IPS DF 6.9 (cell line): ENCODE measurements around the gene KATNB1.
"Not testable (repeated sequence)": the region's sequence is repeated elsewhere in the genome, so short reads cannot be mapped to it uniquely, and the experiment has no call there.

ENCODE experiments used
- DNase-seq: peaks from one replicate; pipeline ENCODE4 v3.0.0-alpha.2; 2013; ENCODE audit warnings: low read depth, low spot score
- H3K27ac ChIP-seq: one replicate; pipeline ENCODE4 v1.5.1; 2013; ENCODE audit warnings: low read length, control low read depth
- H3K27me3 ChIP-seq: 2 replicates; pipeline ENCODE4 v1.6.1; 2013; ENCODE audit warnings: mild to moderate bottlenecking, low read length; ENCODE audit not compliant: control insufficient read depth, insufficient read depth
- H3K36me3 ChIP-seq: 2 replicates; pipeline ENCODE4 v1.6.1; 2013; ENCODE audit warnings: low read length; ENCODE audit not compliant: control insufficient read depth, insufficient read depth
- H3K4me1 ChIP-seq: 2 replicates; pipeline ENCODE4 v1.6.1; 2013; ENCODE audit warnings: low read length; ENCODE audit not compliant: control insufficient read depth, insufficient read depth
- H3K4me3 ChIP-seq: 2 replicates; pipeline ENCODE4 v1.5.1; 2013; ENCODE audit warnings: mild to moderate bottlenecking, low read length
- H3K9me3 ChIP-seq: 2 replicates; pipeline ENCODE4 v1.6.1; 2013; ENCODE audit warnings: low read length, inconsistent platforms; ENCODE audit not compliant: control insufficient read depth, insufficient read depth
- WGBS: extraction: QIAGEN DNeasy Blood & Tissue Kit; methylation state at CpG from one replicate; pipeline ENCODE4 v1.1.7; 2013; ENCODE audit warnings: mixed read lengths, missing lambda C conversion rate; ENCODE audit not compliant: insufficient read length, insufficient coverage; 5-methylcytosine and 5-hydroxymethylcytosine counted together

KATNB1 gene

GRCh38 chr16:57712569-57712968 is 23.0 kb upstream of the KATNB1 start:
- no CpG with 5 or more reads among the region's 6 CpGs for WGBS
- not testable (repeated sequence) for DNase-seq, H3K4me1 ChIP-seq, H3K27me3 ChIP-seq, H3K9me3 ChIP-seq, H3K36me3 ChIP-seq, H3K4me3 ChIP-seq, H3K27ac ChIP-seq

- WGBS = no CpG with 5 or more reads among the region's 8 CpGs
- no peak overlapping the region for H3K27ac ChIP-seq
- H3K27me3 ChIP-seq = no peaks in the 10 kb centered on the region
- DNase-seq = no peak
- H3K9me3 ChIP-seq = no peaks in the 10 kb centered on the region
- H3K4me3 ChIP-seq = no peak overlapping the region
- H3K4me1 ChIP-seq = no peaks in the 10 kb centered on the region
- no peaks in the 10 kb centered on the region for H3K36me3 ChIP-seq
Observed at GRCh38 chr16:57713596-57713995, 22.0 kb upstream of the KATNB1 start.

DNA sequence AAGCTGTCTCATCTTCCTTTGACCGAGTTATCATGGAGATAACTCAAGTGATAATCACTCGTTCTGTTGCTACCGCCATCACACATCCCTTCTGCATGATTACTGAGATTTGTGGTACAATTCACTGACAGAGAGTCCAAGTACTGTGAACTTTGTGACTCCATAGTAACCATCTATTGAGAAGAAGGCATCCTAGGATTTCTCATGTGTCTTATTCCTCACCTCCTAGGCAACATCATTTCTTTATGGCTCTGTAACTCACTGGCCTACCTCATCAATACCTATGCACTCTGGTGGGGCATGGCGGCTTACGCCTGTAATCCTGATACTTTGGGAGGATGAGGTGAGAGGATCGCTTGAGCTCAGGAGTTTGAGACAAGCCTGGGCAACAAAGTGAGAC is 21.5 kb upstream of the KATNB1 start:
- no peak for DNase-seq
- Histone ChIP-seq H3K36me3 (no peaks in the 10 kb centered on the region), H3K9me3 (no peaks in the 10 kb centered on the region), H3K27ac (no peak overlapping the region), H3K4me1 (no peaks in the 10 kb centered on the region), H3K27me3 (no peaks in the 10 kb centered on the region), H3K4me3 (no peak overlapping the region)
- WGBS = no CpG with 5 or more reads among the region's 6 CpGs

- no CpG with 5 or more reads among the region's 3 CpGs for WGBS
- no peak for DNase-seq
- Histone ChIP-seq H3K4me3 (no peak overlapping the region), H3K27me3 (no peaks in the 10 kb centered on the region), H3K27ac (no peak overlapping the region), H3K9me3 (no peaks in the 10 kb centered on the region), H3K36me3 (no peaks in the 10 kb centered on the region), H3K4me1 (no peaks in the 10 kb centered on the region)
Observed at GRCh38 chr16:57720142-57720575, 15.4 kb upstream of the KATNB1 start.

- H3K4me1 ChIP-seq = no peaks in the 10 kb centered on the region
Observed at GRCh38 chr16:57721356-57722209, 14.0 kb upstream of the KATNB1 start.

GRCh38 chr16:57722210-57722499 is 13.4 kb upstream of the KATNB1 start:
- no peaks in the 10 kb centered on the region for H3K9me3 ChIP-seq
- no peak overlapping the region for H3K4me3 ChIP-seq
- H3K27ac ChIP-seq = no peak overlapping the region
- H3K4me1 ChIP-seq = no peaks in the 10 kb centered on the region
- WGBS = no CpG with 5 or more reads among the region's 2 CpGs
- H3K27me3 ChIP-seq = no peaks in the 10 kb centered on the region
- DNase-seq = no peak
- H3K36me3 ChIP-seq = no peaks in the 10 kb centered on the region

More at GRCh38 chr16:57721356-57722209, 14.0 kb upstream of the KATNB1 start:
- no peak overlapping the region for H3K4me3 ChIP-seq
- H3K9me3 ChIP-seq = no peaks in the 10 kb centered on the region
- no peak for DNase-seq
- no CpG with 5 or more reads among the region's 17 CpGs for WGBS
- H3K36me3 ChIP-seq = no peaks in the 10 kb centered on the region
- no peak overlapping the region for H3K27ac ChIP-seq
- no peaks in the 10 kb centered on the region for H3K27me3 ChIP-seq

DNA sequence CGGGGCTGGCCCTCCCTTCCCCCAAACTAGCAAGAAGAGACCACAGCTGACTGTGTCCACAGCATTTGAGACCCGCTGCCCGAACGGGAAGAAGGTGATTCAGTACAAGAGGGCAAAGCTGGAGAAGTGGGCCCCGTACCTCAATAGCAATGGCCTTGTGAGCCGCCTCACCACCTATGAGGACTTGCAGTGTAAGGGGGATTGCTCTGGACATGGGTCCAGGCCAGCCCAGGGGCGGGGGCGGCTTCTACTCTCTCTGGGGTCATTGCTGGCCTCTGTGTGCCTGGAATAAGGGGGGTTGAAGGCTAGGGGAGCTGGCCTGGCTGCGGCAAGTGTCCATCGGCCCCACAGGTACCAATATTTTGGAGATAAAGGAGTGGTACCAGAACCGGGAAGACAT is 12.9 kb upstream of the KATNB1 start:
- H3K4me1 ChIP-seq = no peaks in the 10 kb centered on the region
- no peaks in the 10 kb centered on the region for H3K27me3 ChIP-seq
- no peak overlapping the region for H3K27ac ChIP-seq
- no peaks in the 10 kb centered on the region for H3K36me3 ChIP-seq
- no peak for DNase-seq
- no CpG with 5 or more reads among the region's 11 CpGs for WGBS
- no peaks in the 10 kb centered on the region for H3K9me3 ChIP-seq
- no peak overlapping the region for H3K4me3 ChIP-seq

- H3K4me1 ChIP-seq = no peaks in the 10 kb centered on the region
- WGBS = no CpG with 5 or more reads among the region's 7 CpGs
- no peak overlapping the region for H3K27ac ChIP-seq
- H3K27me3 ChIP-seq = no peaks in the 10 kb centered on the region
- H3K4me3 ChIP-seq = no peak overlapping the region
- no peaks in the 10 kb centered on the region for H3K36me3 ChIP-seq
- no peaks in the 10 kb centered on the region for H3K9me3 ChIP-seq
- no peak for DNase-seq
Observed at GRCh38 chr16:57723170-57723569, 12.4 kb upstream of the KATNB1 start.

DNA sequence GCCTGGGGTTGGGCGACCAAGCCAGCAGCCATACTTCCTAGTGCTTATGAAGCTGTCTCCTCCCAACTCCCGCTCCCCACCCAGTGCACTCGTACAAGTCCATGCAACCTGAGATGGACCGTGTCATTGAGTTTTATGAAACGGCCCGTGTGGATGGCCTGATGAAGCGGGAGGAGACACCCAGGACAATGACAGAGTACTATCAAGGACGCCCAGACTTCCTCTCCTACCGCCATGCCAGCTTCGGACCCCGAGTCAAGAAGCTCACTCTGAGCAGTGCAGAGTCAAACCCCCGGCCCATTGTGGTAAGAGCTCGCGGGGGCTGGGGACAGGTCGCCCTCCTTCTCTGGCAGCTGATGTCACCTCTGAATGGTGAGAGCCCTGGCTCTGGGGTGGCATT is 11.0 kb upstream of the KATNB1 start:
- DNase-seq = no peak
- no peaks in the 10 kb centered on the region for H3K36me3 ChIP-seq
- no peaks in the 10 kb centered on the region for H3K27me3 ChIP-seq
- WGBS = no CpG with 5 or more reads among the region's 15 CpGs
- no peak overlapping the region for H3K4me3 ChIP-seq
- H3K9me3 ChIP-seq = no peaks in the 10 kb centered on the region
- no peak overlapping the region for H3K27ac ChIP-seq
- H3K4me1 ChIP-seq = no peaks in the 10 kb centered on the region

GRCh38 chr16:57725151-57725550 is 10.4 kb upstream of the KATNB1 start:
- H3K4me1 ChIP-seq = no peaks in the 10 kb centered on the region
- H3K27ac ChIP-seq = no peak overlapping the region
- no peak overlapping the region for H3K4me3 ChIP-seq
- DNase-seq = no peak
- H3K27me3 ChIP-seq = no peaks in the 10 kb centered on the region
- WGBS = no CpG with 5 or more reads among the region's 5 CpGs
- no peaks in the 10 kb centered on the region for H3K36me3 ChIP-seq
- H3K9me3 ChIP-seq = no peaks in the 10 kb centered on the region

- Histone ChIP-seq H3K9me3 (no peaks in the 10 kb centered on the region), H3K4me1 (no peaks in the 10 kb centered on the region), H3K4me3 (no peak overlapping the region), H3K36me3 (no peaks in the 10 kb centered on the region), H3K27ac (no peak overlapping the region), H3K27me3 (no peaks in the 10 kb centered on the region)
- DNase-seq = no peak
- no CpG with 5 or more reads among the region's 5 CpGs for WGBS
Observed at GRCh38 chr16:57725554-57725953, 10.0 kb upstream of the KATNB1 start.
